Measurements from ENCODE around the gene SLC43A2.
A peak's percentile ranks its signal among the peaks of the same experiment; 100 is the strongest.

Gene SLC43A2

GRCh38 chr17:1643999-1644492 lies 15.4 kb upstream of the SLC43A2 start:
- DNase-seq (ENCODE audit: low spot score) = no peak

GRCh38 chr17:1643293-1643998 lies 14.8 kb upstream of the SLC43A2 start:
- DNase-seq (ENCODE audit: low spot score) = no peak

DNA sequence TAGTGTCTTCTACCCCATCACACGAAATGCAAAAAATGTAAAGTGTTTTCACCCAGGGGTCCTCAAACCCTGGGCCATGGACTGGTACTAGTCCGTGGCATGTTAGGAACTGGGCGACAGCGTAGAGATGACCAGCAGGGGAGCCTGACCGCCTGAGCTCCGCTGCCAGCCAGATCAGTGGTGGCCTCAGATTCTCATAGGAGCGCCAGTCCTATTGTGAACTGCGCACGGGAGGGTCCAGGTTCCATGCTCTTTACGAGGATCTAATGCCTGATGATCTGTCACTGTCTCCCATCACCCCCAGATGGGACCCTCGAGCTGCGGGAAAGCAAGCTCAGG lies 12.4 kb upstream of the SLC43A2 start:
- no peak for DNase-seq (ENCODE audit: low spot score)

- DNase-seq (ENCODE audit: low spot score) = no peak
Measured at GRCh38 chr17:1640329-1641064, 11.9 kb upstream of the SLC43A2 start.

- no peak for DNase-seq (ENCODE audit: low spot score)
Measured at GRCh38 chr17:1639549-1640180, 11.0 kb upstream of the SLC43A2 start.

DNA sequence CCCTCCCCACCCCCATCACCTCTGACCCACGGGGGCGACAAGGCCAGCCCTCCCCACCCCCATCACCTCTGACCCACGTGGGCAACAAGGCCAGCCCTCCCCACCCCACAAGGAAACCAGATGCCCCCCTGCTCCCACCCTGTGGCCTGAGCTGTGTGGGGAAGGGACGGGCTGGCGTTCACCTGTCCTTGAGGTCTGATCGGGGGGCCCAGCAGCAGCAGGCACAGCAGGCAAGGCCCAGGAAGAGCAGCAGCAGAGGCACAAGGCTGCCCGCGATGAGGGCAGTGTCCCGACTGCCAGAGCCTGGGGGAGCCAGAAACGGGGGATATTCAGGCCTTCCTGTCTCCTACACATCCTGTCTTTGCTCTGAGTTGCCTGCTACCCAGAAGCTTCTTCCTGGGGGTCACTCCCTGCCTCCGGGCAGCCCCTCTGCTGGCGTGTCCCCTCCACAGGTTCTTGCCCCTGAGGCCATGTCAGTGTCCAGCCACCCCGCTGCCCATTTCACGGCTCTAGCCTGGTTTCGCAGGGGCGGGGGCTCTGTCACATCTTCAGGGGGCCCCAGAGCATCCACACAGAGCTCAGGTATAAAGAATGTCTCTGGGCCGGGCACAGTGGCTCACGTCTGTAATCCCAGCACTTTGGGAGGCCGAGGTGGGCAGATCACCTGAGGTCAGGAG lies 10.1 kb upstream of the SLC43A2 start:
- DNase-seq (ENCODE audit: low spot score) = no peak

DNA sequence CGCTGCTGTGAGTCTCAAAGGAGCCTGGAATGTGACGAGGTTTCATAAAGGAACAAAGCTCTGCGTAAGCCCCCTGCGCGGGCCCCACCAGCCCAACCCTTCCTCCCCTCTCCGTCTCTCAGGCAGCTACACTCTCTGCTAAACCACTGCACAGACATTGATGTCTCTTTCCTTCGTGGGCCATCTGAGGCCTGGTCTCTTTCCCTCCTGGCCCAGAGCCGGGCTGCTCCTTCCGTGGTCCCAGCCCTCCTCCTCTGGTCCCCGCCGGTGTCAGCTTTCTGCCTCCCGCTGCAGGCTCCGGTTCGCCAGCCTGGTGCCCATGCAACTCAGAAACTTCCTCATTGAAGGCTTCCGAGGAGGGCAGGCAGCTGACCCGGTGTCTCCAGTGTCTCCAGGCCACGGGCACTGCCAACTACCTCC lies 9.5 kb upstream of the SLC43A2 start:
- DNase-seq (ENCODE audit: low spot score) = no peak

DNA sequence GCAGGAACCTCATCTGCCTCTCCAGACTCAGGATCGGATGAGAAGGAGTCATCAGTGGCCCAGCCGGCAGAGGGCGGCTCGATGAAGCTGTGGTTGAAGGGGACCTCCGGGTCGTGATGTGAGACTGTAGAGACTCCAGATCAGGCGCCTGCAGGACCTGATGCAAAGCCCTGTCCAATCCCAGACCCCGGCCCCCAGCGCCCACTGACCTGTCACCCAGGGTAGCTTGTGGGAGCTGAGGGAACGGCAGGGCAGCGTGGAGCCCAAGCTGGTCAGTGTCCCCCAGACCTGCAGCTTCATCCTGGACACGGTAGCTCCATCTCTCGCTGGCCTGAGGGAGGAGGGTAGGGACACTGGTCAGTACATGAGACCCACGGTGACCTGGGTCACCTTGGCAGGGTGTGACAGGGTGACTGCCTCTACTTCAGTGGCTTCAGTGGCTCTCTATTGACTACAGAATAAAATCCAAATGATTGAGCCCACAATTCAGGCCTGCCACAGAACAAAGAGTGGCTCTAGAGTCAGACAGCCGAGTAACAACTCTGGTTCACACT lies 8.2 kb upstream of the SLC43A2 start:
- no peak for DNase-seq (ENCODE audit: low spot score)

DNA sequence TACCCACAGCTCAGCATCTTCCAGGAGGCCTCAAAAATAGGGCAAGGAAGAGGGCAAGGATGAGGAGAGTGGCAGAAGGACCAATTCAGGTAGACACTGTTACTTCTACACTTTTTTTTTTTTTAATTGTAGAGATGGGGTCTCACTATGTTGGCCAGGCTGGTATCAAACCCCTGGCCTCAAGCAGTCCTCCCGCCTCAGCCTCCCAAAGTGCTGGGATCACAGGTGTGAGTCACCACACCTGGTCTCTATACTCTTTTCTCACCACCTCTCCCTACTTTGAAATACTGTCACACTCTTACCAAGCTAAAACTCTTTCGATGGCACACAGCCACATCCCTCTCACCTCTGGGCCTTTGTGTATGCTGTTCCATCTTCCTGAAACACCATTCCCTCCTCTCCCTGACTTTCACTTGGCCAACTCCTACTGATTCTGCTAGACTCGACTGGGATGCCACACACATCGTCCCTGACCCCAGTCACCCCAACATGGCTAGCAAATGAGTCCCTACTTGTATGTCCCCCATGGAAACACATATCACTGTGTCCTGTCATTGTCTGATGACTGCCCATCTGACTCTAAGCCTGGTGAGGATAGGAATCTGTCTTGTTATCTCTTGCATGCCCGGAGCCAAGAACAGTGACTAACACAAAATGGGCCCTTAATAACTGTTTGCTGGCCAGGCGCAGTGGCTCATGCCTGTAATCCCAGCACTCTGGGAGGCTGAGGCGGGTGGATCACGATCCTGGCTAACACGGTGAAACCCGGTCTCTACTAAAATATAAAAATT lies 7.2 kb upstream of the SLC43A2 start:
- no peak for DNase-seq (ENCODE audit: low spot score)

DNA sequence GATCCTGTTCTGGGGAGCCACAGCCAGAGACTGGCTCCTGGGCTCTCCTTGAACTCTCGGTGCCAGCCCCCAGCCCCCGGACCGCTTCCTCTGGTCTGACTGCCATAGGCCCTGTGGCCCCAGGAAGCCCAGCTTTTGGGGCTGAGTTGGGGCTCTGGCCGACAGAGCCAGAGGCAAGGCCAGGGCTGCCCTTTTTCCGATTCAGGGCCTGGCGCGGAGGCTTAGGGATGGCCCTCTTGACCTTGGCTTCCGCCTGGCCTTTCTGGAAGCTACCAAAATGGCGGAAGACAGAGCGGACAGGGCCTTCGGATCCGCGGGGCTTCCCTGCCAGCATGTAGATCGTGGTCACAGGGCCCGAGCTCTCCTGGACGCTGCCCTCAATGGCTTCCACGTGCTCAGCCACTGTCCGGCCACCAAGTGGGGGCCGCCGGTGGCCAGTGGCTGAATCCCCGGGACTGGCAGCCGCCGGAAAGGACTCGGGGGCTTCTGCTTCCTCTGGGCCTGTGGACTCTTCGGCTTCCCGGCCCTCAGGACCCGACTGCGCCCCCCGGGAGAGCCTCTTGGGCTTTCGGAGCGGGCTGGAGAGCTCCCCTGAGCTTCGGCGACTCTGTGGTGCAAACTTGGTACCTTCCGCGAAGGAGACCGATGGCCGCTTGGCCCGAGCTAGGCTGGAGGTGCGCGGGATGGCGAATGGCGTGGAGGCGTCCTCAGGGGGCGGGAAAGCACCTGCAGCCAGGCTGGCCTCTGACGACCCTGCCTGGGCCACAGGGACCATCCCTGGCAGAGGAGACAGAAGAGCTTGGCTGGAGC lies 6.4 kb upstream of the SLC43A2 start:
- peak; percentile 41 for DNase-seq (ENCODE audit: low spot score)

- no peak for DNase-seq (ENCODE audit: low spot score)
Measured at GRCh38 chr17:1630662-1631061, 2.0 kb upstream of the SLC43A2 start.

DNA sequence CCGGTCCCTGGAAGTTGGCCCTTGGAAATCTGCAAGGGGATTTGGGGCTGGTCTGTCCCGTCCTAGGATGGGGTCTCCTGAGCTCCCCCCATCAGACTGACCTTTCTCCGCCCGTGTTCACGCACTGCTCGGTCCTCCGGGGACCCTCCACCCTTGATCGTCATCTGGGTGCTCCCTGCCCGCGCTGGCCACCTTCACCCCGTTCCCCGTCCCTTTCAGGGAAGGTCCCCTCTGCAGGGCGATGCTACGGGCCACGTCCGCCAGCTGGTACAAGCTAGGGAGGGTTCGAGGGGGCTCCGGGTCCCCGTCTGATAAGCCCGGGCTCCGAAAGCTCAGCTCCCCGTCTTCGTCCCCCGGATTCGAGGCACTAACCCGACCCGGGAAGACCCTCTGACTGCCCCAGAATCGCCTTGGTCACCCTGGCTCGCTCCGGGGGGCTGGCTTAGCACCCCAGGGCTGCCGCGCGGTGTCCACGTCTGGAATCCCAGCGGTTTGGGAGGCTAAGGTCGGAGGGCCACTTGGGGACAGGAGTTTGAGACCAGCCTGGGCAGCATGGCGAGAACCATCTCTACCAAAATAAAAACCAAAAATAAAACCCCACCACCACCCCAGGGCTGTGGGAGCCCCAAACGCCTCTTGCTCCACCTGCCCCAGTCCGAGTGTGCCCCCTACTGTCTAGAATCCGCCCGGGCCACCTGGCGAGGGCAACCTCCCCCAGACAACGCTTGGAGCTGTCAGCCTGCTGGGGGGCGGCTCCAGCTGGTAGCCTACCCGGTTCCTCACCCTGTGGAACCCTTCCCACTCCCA lies 1.1 kb upstream of the SLC43A2 start:
- peak; percentile 64 for DNase-seq (ENCODE audit: low spot score)

GRCh38 chr17:1628856-1629503 lies 346 bp upstream of the SLC43A2 start:
- peak; percentile 96 for DNase-seq (ENCODE audit: low spot score)

DNA sequence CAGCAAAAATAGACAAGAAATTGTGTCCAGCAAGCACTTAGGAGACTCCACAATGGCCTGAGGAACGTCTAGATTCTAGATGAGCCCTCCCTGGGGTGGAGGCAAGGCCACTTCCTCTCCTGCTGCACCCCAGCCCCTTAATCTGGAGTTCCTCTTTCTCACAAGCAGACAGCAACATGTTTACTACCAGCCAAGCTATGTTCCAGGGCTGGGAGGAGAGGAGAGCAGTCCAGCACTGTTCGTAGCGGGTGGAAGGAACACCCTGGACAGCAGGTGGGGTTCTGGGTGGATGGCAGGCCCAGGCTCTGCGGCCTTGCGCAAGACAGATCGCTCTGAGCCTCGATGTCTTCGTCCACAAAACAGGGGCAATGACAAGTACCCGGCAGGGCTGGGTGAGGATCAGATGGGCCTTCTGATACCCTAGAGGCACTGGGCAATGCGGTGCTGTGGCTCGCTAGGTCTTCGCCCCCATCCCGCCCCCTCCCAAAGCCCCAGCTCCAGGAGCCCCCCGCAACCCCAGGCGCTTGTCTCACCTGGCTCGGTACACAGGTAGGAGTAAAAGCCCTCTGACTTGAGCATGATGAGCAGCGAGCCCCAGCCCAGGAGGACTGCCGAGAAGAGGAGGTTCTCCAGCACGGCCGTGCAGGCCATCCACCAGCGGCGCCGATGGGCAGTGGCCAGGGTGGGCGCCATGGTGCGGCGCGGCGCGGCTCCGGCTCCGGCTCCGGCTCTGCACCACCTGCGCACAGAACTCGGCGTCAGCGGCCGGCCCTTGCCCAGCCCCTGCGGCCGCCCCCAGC lies 1.3 kb downstream of the SLC43A2 start:
- peak; percentile 54 for DNase-seq (ENCODE audit: low spot score)

DNA sequence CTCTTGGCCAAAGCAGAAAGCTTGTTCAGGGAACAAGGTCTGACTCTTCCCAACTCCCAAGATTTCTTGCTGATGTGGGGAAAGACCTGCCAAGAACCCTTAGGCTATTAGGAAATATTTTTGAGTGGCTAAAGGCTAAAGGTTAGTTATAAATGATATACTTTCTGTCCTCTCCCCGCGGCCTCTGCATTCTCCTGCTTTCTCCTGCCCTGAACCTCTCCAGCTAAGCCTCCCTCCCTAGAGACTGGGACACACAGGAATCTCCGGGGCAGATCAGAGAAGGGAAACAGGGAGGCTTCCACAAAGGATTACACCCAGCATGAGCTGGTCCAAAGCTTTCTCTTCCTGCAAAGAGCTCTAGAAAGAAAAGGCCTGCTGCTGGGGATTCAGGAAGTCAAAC lies 2.3 kb downstream of the SLC43A2 start:
- no peak for DNase-seq (ENCODE audit: low spot score)

- DNase-seq (ENCODE audit: low spot score) = no peak
Measured at GRCh38 chr17:1625581-1625980, 3.1 kb downstream of the SLC43A2 start.

DNA sequence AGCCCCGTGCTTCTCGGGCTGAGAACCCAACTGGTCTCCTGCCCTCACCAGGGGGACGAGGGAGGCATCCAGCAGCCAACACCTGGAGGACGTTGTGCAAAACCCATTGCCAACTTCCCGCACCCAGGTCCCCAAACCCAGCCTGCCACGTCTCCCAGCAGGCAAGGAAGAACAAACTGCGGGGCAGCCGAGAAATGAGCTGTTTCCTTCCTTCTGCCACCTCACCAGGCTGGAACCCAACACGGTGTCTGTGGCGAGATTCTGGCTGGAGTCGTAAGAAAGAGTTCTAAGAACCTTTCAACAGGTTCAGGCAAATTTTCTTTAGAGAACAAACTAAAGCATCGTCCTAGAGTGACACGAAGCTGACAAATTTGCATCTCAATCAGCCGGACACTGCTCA lies 3.6 kb downstream of the SLC43A2 start:
- DNase-seq (ENCODE audit: low spot score) = no peak

DNA sequence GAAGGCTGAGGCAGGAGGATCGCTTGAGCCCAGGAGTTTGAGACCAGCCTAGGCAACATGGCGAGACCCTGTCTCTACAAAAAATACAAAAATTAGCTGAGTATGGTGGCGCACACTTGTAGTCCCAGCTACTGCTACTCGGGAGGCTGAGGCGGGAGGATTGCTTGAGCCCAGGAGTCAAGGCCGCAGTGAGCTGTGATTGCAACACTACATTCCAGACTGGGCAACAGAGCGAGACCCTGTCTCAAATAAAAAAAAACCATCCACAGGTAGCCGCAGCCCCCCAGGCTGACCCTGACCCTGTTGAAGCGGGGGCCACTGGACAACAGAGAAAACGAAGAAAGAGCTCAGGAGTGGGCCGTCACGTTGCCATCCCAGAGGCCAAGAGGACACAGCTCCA lies 4.0 kb downstream of the SLC43A2 start:
- DNase-seq (ENCODE audit: low spot score) = no peak
